ENCODE measurements around the gene L1TD1. TPM values are rescaled to one million over a fixed set of nuclear protein-coding genes. Genes with fewer than 3 reads are reported as not detected.

The L1TD1 gene
- total and polyA plus RNA-seq, 2 donors (not counting 1 experiment from before 2014, with no cell fraction given) = 0.09 TPM; not detected in 1

DNA sequence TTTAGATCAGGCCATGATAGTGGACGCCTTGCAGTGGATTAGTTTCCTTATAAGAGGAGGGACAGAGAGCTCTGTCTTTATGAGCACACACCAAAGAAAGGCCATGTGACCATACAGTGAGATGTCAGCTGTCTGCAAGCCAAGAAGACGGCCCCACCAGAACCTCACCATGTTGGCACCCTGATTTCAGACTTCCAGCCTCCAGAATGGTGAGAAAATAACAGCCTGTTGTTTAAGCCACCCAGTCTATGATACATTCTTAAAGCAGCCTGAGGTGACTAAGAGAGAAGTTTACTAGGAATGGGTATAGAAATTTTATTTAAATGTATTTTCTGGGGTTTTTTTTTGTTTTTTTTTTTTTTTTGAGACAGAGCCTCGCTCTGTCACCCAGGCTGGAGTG is 29.5 kb downstream of the L1TD1 start:
- no peak for ATAC-seq (ENCODE audit: low read depth)
- Histone ChIP-seq H3K4me2 (replicated peaks; ENCODE audit: low read depth, low read length, poor library complexity, severe bottlenecking) (no peak overlapping the region), H2AFZ (ENCODE audit: insufficient read depth, low read depth, low read length, poor library complexity, severe bottlenecking) (no peak overlapping the region), H3K27me3 (replicated peaks in 1 of 4; ENCODE audit: control extremely low read depth in 1 of 4, control insufficient read depth in 3 of 4, insufficient read depth in 4 of 4, low read length in 3 of 4) (no peaks in the 10 kb centered on the region), H3K4me3 (ENCODE audit: control extremely low read depth in 1 of 5, extremely low read depth in 1 of 5, insufficient read depth in 1 of 5, low read depth in 2 of 5, low read length in 4 of 5) (no peak overlapping the region), H3K9me3 (ENCODE audit: control extremely low read depth in 1 of 3, control insufficient read depth in 2 of 3, insufficient read depth in 1 of 3, low read length in 2 of 3) (peaks cover 0 to 3% (median 0%) of the 10 kb centered on the region in 3 donors), H3K79me2 (ENCODE audit: control insufficient read depth, insufficient read depth, low read length) (no peaks in the 10 kb centered on the region), H4K20me1 (ENCODE audit: control insufficient read depth, insufficient read depth, low read length, poor library complexity, severe bottlenecking) (no peaks in the 10 kb centered on the region), H3K4me1 (ENCODE audit: control insufficient read depth in 2 of 2, insufficient read depth in 2 of 2, low read length in 2 of 2) (no peaks in the 10 kb centered on the region), H3K36me3 (replicated peaks in 1 of 2; ENCODE audit: control extremely low read depth in 1 of 2, control insufficient read depth in 1 of 2, extremely low read depth in 1 of 2, insufficient read depth in 2 of 2, low read length in 1 of 2) (no peaks in the 10 kb centered on the region), H3K27ac (ENCODE audit: low read length in 2 of 2) (no peak overlapping the region), H3K9ac (ENCODE audit: low read length) (no peak overlapping the region)
- Mint-ChIP-seq H3K4me1 (no peaks in the 10 kb centered on the region), H3K27ac (no peak overlapping the region), H3K9me3 (ENCODE audit: insufficient read depth) (no peaks in the 10 kb centered on the region), H3K4me3 (no peak overlapping the region), H3K27me3 (no peaks in the 10 kb centered on the region)
- no peak for DNase-seq
- 100% methylated on average over 1 of the region's 3 CpGs for WGBS (ENCODE audit: insufficient coverage)
- intact Hi-C loops (cut with micrococcal nuclease) = no loop called here
- ChIA-PET CTCF (interaction anchor here (0.7 kb wide), 1 partner anchor 180 kb away, joined by 3 read pairs; no protein-coding TSS in a partner anchor), POLR2A (no interaction called here)
- TF ChIP-seq, protein P1, sequence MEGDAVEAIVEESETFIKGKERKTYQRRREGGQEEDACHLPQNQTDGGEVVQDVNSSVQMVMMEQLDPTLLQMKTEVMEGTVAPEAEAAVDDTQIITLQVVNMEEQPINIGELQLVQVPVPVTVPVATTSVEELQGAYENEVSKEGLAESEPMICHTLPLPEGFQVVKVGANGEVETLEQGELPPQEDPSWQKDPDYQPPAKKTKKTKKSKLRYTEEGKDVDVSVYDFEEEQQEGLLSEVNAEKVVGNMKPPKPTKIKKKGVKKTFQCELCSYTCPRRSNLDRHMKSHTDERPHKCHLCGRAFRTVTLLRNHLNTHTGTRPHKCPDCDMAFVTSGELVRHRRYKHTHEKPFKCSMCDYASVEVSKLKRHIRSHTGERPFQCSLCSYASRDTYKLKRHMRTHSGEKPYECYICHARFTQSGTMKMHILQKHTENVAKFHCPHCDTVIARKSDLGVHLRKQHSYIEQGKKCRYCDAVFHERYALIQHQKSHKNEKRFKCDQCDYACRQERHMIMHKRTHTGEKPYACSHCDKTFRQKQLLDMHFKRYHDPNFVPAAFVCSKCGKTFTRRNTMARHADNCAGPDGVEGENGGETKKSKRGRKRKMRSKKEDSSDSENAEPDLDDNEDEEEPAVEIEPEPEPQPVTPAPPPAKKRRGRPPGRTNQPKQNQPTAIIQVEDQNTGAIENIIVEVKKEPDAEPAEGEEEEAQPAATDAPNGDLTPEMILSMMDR (IDR thresholded peaks at IDR 0.05) = no peak
- TF ChIP-seq EZH2 (IDR thresholded peaks at IDR 0.05; ENCODE audit: borderline replicate concordance, insufficient read depth, low read depth, low read length, poor library complexity, severe bottlenecking) = no peak

DNA sequence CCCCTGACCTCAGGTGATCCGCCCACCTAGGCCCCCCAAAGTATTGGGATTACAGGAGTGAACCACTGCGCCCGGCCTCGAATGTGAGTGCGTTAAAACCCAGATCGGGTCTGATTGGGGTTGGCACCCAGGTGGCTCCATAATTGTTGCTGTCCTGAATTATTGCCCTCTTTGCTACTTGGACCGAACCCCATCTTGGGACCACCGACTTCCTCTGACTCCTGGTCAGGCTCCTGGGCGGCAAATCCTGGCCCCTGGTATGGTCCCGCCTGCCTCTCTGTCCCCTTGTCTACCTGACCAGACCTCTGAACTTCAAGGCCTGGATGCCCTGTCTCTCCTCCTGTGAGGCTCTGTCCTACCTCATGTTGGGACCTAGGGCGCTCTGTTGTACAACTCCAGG is 32.8 kb downstream of the L1TD1 start:
- Mint-ChIP-seq H3K27ac (no peak overlapping the region), H3K4me1 (no peaks in the 10 kb centered on the region), H3K9me3 (ENCODE audit: insufficient read depth) (no peaks in the 10 kb centered on the region), H3K27me3 (peaks cover 4% of the 10 kb centered on the region), H3K4me3 (no peak overlapping the region)
- H2AFZ ChIP-seq (ENCODE audit: insufficient read depth, low read depth, low read length, poor library complexity, severe bottlenecking) = no peak overlapping the region
- WGBS (ENCODE audit: insufficient coverage) = 83% methylated on average over 11 of the region's 11 CpGs
- DNase-seq = no peak
- H3K9me3 ChIP-seq (ENCODE audit: control extremely low read depth in 1 of 3, control insufficient read depth in 2 of 3, insufficient read depth in 1 of 3, low read length in 2 of 3) = no peaks in the 10 kb centered on the region
- no peaks in the 10 kb centered on the region for H3K36me3 ChIP-seq (replicated peaks in 1 of 2; ENCODE audit: control extremely low read depth in 1 of 2, control insufficient read depth in 1 of 2, extremely low read depth in 1 of 2, insufficient read depth in 2 of 2, low read length in 1 of 2)
- ChIA-PET POLR2A (no interaction called here), CTCF (no interaction called here)
- TF ChIP-seq EZH2 (IDR thresholded peaks at IDR 0.05; ENCODE audit: borderline replicate concordance, insufficient read depth, low read depth, low read length, poor library complexity, severe bottlenecking) = no peak
- TF ChIP-seq, protein P1 (IDR thresholded peaks at IDR 0.05) = no peak
- H3K4me3 ChIP-seq (ENCODE audit: control extremely low read depth in 1 of 5, extremely low read depth in 1 of 5, insufficient read depth in 1 of 5, low read depth in 2 of 5, low read length in 4 of 5) = no peak overlapping the region
- no peaks in the 10 kb centered on the region for H4K20me1 ChIP-seq (ENCODE audit: control insufficient read depth, insufficient read depth, low read length, poor library complexity, severe bottlenecking)
- H3K27ac ChIP-seq (ENCODE audit: low read length in 2 of 2) = no peak overlapping the region
- no peaks in the 10 kb centered on the region for H3K27me3 ChIP-seq (replicated peaks in 1 of 4; ENCODE audit: control extremely low read depth in 1 of 4, control insufficient read depth in 3 of 4, insufficient read depth in 4 of 4, low read length in 3 of 4)
- no peak overlapping the region for H3K9ac ChIP-seq (ENCODE audit: low read length)
- no peaks in the 10 kb centered on the region for H3K4me1 ChIP-seq (ENCODE audit: control insufficient read depth in 2 of 2, insufficient read depth in 2 of 2, low read length in 2 of 2)
- no peak for ATAC-seq (ENCODE audit: low read depth)
- intact Hi-C loops (cut with micrococcal nuclease) = no loop called here
- H3K79me2 ChIP-seq (ENCODE audit: control insufficient read depth, insufficient read depth, low read length) = no peaks in the 10 kb centered on the region
- no peak overlapping the region for H3K4me2 ChIP-seq (replicated peaks; ENCODE audit: low read depth, low read length, poor library complexity, severe bottlenecking)

Measured in B cell (primary cell).